Stimulated activated CD8-positive, alpha-beta memory T cell treated with anti-CD3 and anti-CD28 coated beads, Interleukin-4, amount 100 ng/mL, for 4 hours (primary cell): ENCODE results near the gene KDF1.
"Not testable (repeated sequence)": the region's sequence is repeated elsewhere in the genome, so short reads cannot be mapped to it uniquely, and the experiment has no call there.

Experiments
- DNase-seq, 2 donors: peaks; one replicate each; pipeline ENCODE4 v3.0.0-alpha.2; 2020; ENCODE audit warnings: low read depth in 2 of 2, low spot score in 1 of 2

KDF1 gene

GRCh38 chr1:26959270-26959669 lies 998 bp downstream of the KDF1 start:
- no peak for DNase-seq

- DNase-seq: no peak
These were observed 3.0 kb downstream of the KDF1 start for GRCh38 chr1:26957306-26957705.

DNA sequence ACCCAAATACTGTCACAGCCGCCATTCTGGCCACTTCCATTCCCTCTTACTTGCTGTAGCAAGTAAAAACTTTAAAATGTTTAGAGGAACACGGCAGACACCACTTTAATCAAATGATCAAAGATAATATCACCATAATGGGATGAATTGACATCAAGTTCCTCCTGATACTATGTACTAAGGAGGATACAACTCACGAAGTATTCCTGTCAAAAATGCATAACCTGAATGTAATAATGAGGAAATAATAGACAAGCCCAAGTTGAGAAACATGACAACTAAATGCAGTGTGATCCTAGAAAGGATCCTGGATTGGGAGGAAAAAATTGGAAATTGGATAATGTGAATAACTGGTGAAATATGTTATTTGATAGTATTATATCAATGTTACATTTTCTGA lies 3.9 kb downstream of the KDF1 start:
- DNase-seq: no peak

GRCh38 chr1:26953374-26953773 lies 6.9 kb downstream of the KDF1 start:
- DNase-seq: no peak

DNA sequence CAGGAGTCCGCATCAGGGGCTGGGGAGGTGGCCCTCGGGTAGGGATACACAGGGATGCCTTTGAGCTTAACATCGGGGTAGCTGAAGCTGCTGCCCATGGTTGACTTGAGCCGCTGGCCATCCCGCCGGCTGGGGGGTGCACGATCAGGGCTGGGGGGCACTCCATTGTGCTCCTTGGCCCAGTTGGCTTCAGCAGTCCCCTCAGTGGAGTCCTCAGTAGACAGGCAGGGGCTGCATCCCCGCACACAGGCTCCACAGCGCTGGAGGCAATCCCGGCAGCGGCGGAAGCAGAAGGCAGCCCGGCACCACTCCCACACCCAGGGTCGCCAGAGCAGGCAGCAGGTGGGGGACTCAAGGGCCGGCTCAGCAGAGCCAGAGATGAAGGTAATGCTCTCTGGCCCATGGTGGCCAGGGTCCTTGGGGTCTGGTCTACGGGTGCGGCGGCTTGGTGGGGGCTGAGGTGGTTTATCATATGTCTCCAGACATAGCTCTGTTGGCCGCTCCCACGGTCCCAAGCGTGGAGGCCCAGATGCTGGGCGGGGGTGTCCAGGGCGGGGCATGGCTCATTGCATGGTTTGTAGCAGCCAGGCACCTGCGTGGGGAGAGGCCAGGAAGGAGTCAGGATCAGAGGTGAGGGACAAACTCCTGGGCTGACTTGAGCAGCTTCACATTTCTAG lies 8.3 kb downstream of the KDF1 start:
- DNase-seq: no peak

- no peak for DNase-seq
These were observed 9.1 kb downstream of the KDF1 start for GRCh38 chr1:26951216-26951615.

GRCh38 chr1:26950602-26951001 lies 9.7 kb downstream of the KDF1 start:
- no peak for DNase-seq

DNA sequence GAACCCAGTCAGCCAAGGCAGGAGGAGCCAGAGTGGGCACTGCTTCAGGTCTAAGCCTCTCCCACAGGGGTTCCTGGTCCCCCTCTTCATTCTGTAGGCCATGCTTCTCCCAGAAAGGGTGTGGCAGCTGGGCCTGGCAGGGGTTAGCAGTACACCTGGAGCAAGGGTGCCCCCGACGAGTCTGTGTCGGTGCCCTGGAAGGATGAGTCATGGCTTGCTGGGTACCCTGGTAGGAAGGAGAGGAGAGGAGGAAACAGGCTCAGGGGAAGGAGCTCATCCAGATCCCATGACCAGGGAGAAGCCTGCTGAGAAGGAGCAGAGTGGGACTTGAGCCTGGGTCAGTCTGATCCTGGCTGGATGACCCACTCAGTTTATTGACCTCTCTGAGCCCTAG lies 10.3 kb downstream of the KDF1 start:
- no peak for DNase-seq

DNA sequence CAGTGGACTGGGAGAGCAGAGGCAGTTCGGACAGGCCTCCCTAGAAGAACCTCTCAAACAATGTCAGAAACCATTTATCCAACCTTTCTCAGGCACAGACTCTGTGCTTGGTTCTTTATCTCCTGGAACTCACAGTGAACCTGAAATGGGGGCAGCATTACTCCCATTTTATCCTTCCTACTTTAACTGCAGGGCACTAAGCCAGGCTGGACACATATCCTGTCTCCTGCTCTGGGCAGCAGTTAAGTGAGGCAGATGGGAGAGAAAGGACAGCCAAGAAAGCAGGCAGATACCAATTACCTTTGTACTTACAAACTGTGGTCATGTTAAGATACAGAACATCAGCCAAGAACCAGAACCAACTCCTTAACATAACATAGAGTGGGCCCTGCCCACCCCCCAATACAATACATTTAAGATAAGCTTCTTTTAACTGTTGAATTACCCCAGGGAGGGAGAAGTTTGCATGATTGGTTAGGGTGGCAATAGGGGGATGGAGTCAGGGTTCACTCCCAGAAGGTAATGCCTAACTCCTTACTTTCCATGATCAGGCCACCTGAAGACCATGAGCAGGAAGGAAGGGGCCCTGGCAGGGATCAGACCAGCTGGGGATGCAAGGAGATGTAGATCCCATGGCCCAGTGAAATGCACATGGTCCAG lies 10.9 kb downstream of the KDF1 start:
- DNase-seq: no peak

- not testable (repeated sequence) for DNase-seq
These were observed 11.6 kb downstream of the KDF1 start for GRCh38 chr1:26948725-26949057.

DNA sequence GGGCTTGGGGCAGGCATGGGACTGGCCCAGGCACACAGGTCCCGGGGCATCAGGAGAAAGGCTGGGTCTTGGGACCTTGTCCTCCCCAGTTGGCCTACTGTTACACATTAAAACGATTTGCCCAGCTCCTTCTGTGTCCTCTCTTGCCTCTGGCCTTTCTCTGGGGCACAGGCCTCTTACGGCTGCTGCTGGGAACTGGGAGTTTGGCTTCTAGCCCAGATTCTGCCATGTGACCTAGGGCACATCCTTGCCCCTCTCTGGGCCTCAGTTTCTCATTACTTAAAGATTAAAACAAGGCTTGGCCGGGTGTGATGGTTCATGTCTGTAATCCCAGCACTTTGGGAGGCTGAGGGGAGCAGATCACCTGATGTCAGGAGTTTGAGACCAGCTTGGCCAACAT lies 14.0 kb downstream of the KDF1 start:
- DNase-seq: no peak

- no peak for DNase-seq
These were observed 14.5 kb downstream of the KDF1 start for GRCh38 chr1:26945728-26946127.

- no peak for DNase-seq
These were observed 15.1 kb downstream of the KDF1 start for GRCh38 chr1:26945138-26945537.

DNA sequence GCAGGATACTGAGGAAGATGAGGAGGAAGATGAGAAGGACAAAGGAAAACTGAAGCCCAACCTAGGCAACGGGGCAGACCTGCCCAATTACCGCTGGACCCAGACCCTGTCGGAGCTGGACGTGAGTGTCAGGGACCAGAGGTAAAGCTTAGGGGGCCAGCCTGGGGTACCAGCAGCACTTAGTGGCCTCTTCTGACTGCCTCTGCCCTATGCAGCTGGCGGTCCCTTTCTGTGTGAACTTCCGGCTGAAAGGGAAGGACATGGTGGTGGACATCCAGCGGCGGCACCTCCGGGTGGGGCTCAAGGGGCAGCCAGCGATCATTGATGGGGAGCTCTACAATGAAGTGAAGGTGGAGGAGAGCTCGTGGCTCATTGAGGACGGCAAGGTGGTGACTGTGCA lies 17.6 kb downstream of the KDF1 start:
- DNase-seq: no peak

GRCh38 chr1:26941311-26941710 lies 19.0 kb downstream of the KDF1 start:
- no peak for DNase-seq

DNA sequence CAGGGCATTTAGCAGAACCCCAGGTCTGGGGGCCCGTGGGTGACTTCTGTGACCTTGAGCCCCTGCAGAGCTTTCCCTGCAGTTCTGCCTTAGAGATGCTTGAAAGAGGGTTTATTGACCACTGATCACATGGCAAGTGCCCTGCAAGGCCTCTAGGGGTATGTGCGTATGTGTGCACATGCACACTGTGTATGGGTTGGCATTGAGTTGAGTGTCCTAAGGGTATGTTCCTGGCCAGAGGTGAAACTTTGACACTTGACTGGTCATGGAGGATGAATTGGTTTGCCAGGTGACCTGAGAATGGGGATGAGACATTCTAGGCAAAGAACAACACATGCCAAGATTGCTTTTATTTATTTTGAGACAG lies 21.6 kb downstream of the KDF1 start:
- no peak for DNase-seq

GRCh38 chr1:26938004-26938658 lies 22.1 kb downstream of the KDF1 start:
- DNase-seq: no peak

DNA sequence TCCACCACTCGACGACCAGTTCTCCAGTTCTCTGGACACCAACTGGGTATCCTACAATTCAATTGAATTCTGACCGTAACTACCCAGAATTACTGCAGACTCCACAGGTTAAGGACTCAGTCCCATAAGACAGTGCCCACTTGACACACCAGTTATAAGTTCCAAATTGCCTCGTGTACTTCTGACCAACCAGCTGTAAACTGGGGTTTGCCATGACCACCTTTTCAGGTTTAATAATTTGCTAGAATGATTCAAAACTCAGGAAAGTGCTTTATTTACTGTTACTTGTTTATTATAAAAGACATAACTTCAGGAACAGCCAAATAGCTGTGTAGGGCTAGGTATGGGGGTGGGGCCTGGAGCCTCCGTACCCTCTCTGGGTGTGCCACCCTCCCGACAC lies 23.4 kb downstream of the KDF1 start:
- DNase-seq: no peak

DNA sequence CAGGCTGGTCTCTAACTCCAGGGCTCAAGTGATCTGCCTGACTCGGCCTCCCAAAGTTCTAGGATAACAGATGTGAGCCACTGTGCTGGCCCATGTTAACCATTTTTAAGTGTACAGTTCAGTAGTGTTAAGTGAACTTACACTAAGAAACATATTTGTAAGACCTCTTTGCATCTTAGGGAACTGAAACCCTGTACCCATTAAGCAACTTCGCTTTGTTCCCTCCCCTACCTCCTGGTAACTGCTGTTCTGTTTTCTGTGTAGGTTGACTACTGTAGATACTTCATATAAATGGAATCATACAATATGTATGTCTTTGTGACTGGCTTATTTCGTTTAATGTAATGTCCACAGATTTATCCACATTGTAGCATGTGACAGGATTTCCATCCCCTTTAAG lies 27.7 kb downstream of the KDF1 start:
- no peak for DNase-seq

- DNase-seq: no peak
These were observed 36.6 kb downstream of the KDF1 start for GRCh38 chr1:26923711-26924110.

- no peak for DNase-seq
These were observed 37.4 kb downstream of the KDF1 start for GRCh38 chr1:26922901-26923300.

GRCh38 chr1:26922431-26922729 lies 37.9 kb downstream of the KDF1 start:
- no peak for DNase-seq
